ENCODE data around the gene SLC9A1. TPM values are rescaled to one million over a fixed set of nuclear protein-coding genes. Genes with fewer than 3 reads are reported as not detected.
A peak's percentile ranks its signal among the peaks of the same experiment; 100 is the strongest.

The SLC9A1 gene
- total and polyA plus RNA-seq, 10 of the 15 experiments (the other 5 are each of a cell fraction or from before 2014, with no cell fraction given): 0.87 to 21.4 (median 4.3) TPM

DNA sequence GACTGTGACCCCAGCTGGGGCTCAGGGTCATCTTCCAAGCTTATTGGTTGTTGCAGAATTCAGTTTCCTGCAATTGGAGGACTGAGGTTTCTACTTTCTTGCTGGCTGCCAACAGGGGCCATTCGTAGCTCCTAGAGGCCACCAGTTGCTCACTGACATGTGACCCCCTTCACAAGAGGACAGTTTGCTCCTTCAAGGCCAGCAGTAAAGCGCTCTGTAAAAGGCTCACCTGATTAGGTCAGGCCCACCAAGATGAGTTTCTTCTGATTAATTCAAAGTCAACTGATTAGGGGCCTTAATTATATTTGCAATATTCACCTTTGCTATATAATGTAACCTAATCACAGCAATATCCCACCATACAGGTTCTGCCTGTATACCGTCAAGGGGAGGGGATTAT is 68.9 kb downstream of the SLC9A1 start:
- intact Hi-C loops (cut with micrococcal nuclease; ENCODE audit: unreplicated experiment) (no loop called here), in situ Hi-C loops (cut with MboI) (no loop called here)
- SMC1A ChIA-PET (ENCODE audit: uncharacterized antibody, unreplicated experiment): no interaction called here
- POLR2A ChIA-PET: no interaction called here
- Histone ChIP-seq H3K27ac (ENCODE audit: control insufficient read depth, insufficient read depth) (no peak overlapping the region), H3K79me2 (ENCODE audit: control insufficient read depth, insufficient read depth, low read length) (no peaks in the 10 kb centered on the region), H4K20me1 (ENCODE audit: control insufficient read depth, insufficient read depth) (no peaks in the 10 kb centered on the region), H2AFZ (ENCODE audit: control insufficient read depth, low read depth, low read length) (no peak overlapping the region), H3K4me2 (ENCODE audit: control insufficient read depth, insufficient read depth) (no peak overlapping the region), H3K9me3 (replicated peaks; ENCODE audit: control insufficient read depth, insufficient read depth, low read length) (no peaks in the 10 kb centered on the region), H3K4me1 (ENCODE audit: control insufficient read depth, insufficient read depth, low read length) (no peaks in the 10 kb centered on the region), H3K36me3 (ENCODE audit: control insufficient read depth in 2 of 2, insufficient read depth in 2 of 2, low read length in 1 of 2) (no peaks in the 10 kb centered on the region), H3K4me3 (no peak overlapping the region), H3K9ac (ENCODE audit: control insufficient read depth, insufficient read depth, low read length) (no peak overlapping the region), H3K27me3 (replicated peaks in 1 of 2; ENCODE audit: control insufficient read depth in 2 of 2, insufficient read depth in 2 of 2, low read length in 1 of 2) (0 out of 4 replicates have a peak, but pooled peaks cover 0 to 2% of the 10 kb centered on the region in 2 experiments)
- TF ChIP-seq HDAC6 (IDR thresholded peaks at IDR 0.05; ENCODE audit: unreplicated experiment) (no peak), SREBF1 (IDR thresholded peaks at IDR 0.05; ENCODE audit: low read length) (no peak), BACH1 (IDR thresholded peaks at IDR 0.05; ENCODE audit: borderline replicate concordance) (no peak), CHD1 (IDR thresholded peaks at IDR 0.05; ENCODE audit: low read depth, low read length) (no peak), RAD51 (IDR thresholded peaks at IDR 0.05) (no peak), SP1 (IDR thresholded peaks at IDR 0.05; ENCODE audit: low read depth, low read length) (no peak)
- DNase-seq (ENCODE audit: low read depth, low spot score): no peak
- WGBS (ENCODE audit: insufficient coverage, insufficient replicate concordance, low lambda C conversion rate, missing lambda C conversion rate): 57% methylated on average over 3 of the region's 3 CpGs
- CTCF ChIA-PET: no interaction called here
- FAIRE-seq: no peak
- ATAC-seq: no peak
- BruUV-seq (replicated peaks): no TSS peak
- RAD21 ChIA-PET (ENCODE audit: unreplicated experiment): no interaction called here

- WGBS (ENCODE audit: insufficient coverage, insufficient replicate concordance, low lambda C conversion rate, missing lambda C conversion rate): 30% methylated on average over 4 of the region's 4 CpGs
- Histone ChIP-seq H3K36me3 (ENCODE audit: control insufficient read depth in 2 of 2, insufficient read depth in 2 of 2, low read length in 1 of 2) (no peaks in the 10 kb centered on the region), H3K4me3 (no peak overlapping the region), H3K27me3 (replicated peaks in 1 of 2; ENCODE audit: control insufficient read depth in 2 of 2, insufficient read depth in 2 of 2, low read length in 1 of 2) (no peaks in the 10 kb centered on the region), H4K20me1 (ENCODE audit: control insufficient read depth, insufficient read depth) (no peaks in the 10 kb centered on the region), H3K9me3 (replicated peaks; ENCODE audit: control insufficient read depth, insufficient read depth, low read length) (no peaks in the 10 kb centered on the region), H3K4me1 (ENCODE audit: control insufficient read depth, insufficient read depth, low read length) (no peaks in the 10 kb centered on the region), H3K4me2 (ENCODE audit: control insufficient read depth, insufficient read depth) (no peak overlapping the region), H3K9ac (ENCODE audit: control insufficient read depth, insufficient read depth, low read length) (no peak overlapping the region), H3K27ac (ENCODE audit: control insufficient read depth, insufficient read depth) (no peak overlapping the region), H3K79me2 (ENCODE audit: control insufficient read depth, insufficient read depth, low read length) (no peaks in the 10 kb centered on the region), H2AFZ (ENCODE audit: control insufficient read depth, low read depth, low read length) (no peak overlapping the region)
- POLR2A ChIA-PET: no interaction called here
- BruUV-seq (replicated peaks): no TSS peak
- SMC1A ChIA-PET (ENCODE audit: uncharacterized antibody, unreplicated experiment): no interaction called here
- TF ChIP-seq HDGF (IDR thresholded peaks at IDR 0.05): no peak
- TF ChIP-seq, protein P1, sequence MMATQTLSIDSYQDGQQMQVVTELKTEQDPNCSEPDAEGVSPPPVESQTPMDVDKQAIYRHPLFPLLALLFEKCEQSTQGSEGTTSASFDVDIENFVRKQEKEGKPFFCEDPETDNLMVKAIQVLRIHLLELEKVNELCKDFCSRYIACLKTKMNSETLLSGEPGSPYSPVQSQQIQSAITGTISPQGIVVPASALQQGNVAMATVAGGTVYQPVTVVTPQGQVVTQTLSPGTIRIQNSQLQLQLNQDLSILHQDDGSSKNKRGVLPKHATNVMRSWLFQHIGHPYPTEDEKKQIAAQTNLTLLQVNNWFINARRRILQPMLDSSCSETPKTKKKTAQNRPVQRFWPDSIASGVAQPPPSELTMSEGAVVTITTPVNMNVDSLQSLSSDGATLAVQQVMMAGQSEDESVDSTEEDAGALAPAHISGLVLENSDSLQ (IDR thresholded peaks at IDR 0.05): 0 out of 2 replicates have a peak, but pooled peaks have one; percentile 11
- no peak for TF ChIP-seq ZBTB11 (CRISPR knock-in tag; IDR thresholded peaks at IDR 0.05)
- no peak for TF ChIP-seq SIN3A (IDR thresholded peaks at IDR 0.05; ENCODE audit: low read depth, low read length)
- no peak for TF ChIP-seq STAT3 (IDR thresholded peaks at IDR 0.05; ENCODE audit: low read depth, low read length)
- RAD21 ChIA-PET (ENCODE audit: unreplicated experiment): no interaction called here
- DNase-seq (ENCODE audit: low read depth, low spot score): no peak
- no peak for FAIRE-seq
- CTCF ChIA-PET: interaction anchor here (0.8 to 1.3 kb wide), 2 partner anchors 15 to 38 kb away, joined by 4 to 8 read pairs; no protein-coding TSS in a partner anchor
- no peak for ATAC-seq
- in situ Hi-C loops (cut with MboI): no loop called here
- intact Hi-C loops (cut with micrococcal nuclease; ENCODE audit: unreplicated experiment): no loop called here
Observed at GRCh38 chr1:27084107-27084506, 70.8 kb downstream of the SLC9A1 start.

Data from GM12878 (cell line).